8988T (cell line): Measurements from ENCODE around the gene DLG2.

ENCODE experiments used
- DNase-seq: peaks from one replicate; pipeline ENCODE4 v3.0.0; 2011

Gene DLG2

GRCh38 chr11:83528225-83528624, 2098.9 kb downstream of the DLG2 start:
- no peak for DNase-seq

GRCh38 chr11:83523676-83524075, 2103.5 kb downstream of the DLG2 start:
- no peak for DNase-seq

- DNase-seq, result no peak
Observed at GRCh38 chr11:83522911-83523310, 2104.2 kb downstream of the DLG2 start.

GRCh38 chr11:83521647-83522596, 2105.2 kb downstream of the DLG2 start:
- peak; percentile 10 for DNase-seq

- no peak for DNase-seq
Observed at GRCh38 chr11:83520849-83521248, 2106.3 kb downstream of the DLG2 start.

GRCh38 chr11:83511646-83512045, 2115.5 kb downstream of the DLG2 start:
- no peak for DNase-seq

GRCh38 chr11:83510530-83511460, 2116.3 kb downstream of the DLG2 start:
- DNase-seq, result no peak

GRCh38 chr11:83508804-83509203, 2118.3 kb downstream of the DLG2 start:
- no peak for DNase-seq

- DNase-seq, result no peak
Observed at GRCh38 chr11:83502041-83502440, 2125.1 kb downstream of the DLG2 start.

- DNase-seq, result no peak
Observed at GRCh38 chr11:83493917-83494316, 2133.2 kb downstream of the DLG2 start.

GRCh38 chr11:83493034-83493433, 2134.1 kb downstream of the DLG2 start:
- no peak for DNase-seq

- no peak for DNase-seq
Observed at GRCh38 chr11:83483808-83484207, 2143.3 kb downstream of the DLG2 start.

GRCh38 chr11:83480811-83481210, 2146.3 kb downstream of the DLG2 start:
- DNase-seq, result no peak

- no peak for DNase-seq
Observed at GRCh38 chr11:83480251-83480650, 2146.9 kb downstream of the DLG2 start.

GRCh38 chr11:83477772-83478171, 2149.4 kb downstream of the DLG2 start:
- DNase-seq, result no peak

- no peak for DNase-seq
Observed at GRCh38 chr11:83475760-83476159, 2151.4 kb downstream of the DLG2 start.

- no peak for DNase-seq
Observed at GRCh38 chr11:83473743-83474142, 2153.4 kb downstream of the DLG2 start.

GRCh38 chr11:83472806-83473205, 2154.3 kb downstream of the DLG2 start:
- no peak for DNase-seq

GRCh38 chr11:83471831-83472727, 2155.1 kb downstream of the DLG2 start:
- no peak for DNase-seq

GRCh38 chr11:83467837-83468236, 2159.3 kb downstream of the DLG2 start:
- no peak for DNase-seq

- DNase-seq, result no peak
Observed at GRCh38 chr11:83464160-83464944, 2162.8 kb downstream of the DLG2 start.

GRCh38 chr11:83459798-83460197, 2167.3 kb downstream of the DLG2 start:
- DNase-seq, result no peak
